Neural progenitor cell (in vitro differentiated cells): ENCODE measurements around the gene GPR3. TPM values are rescaled to one million over a fixed set of nuclear protein-coding genes. Genes with fewer than 3 reads are reported as not detected.

Experiments
- DNase-seq: peaks from one replicate; pipeline ENCODE4 v3.0.0-alpha.2; 2016; ENCODE audit warnings: low spot score
- H2AFZ ChIP-seq: fragments of 200-600 bp; sonication (generic); replicated peaks from 2 replicates; pipeline ENCODE4 v1.6.1; 2016; ENCODE audit warnings: antibody characterized with exemption
- H3F3A ChIP-seq: fragments of 200-600 bp; sonication (generic); 2 replicates; pipeline ENCODE4 v1.6.1; 2016; ENCODE audit warnings: antibody characterized with exemption, low read depth
- H3K27ac ChIP-seq: fragments of 200-600 bp; sonication (generic); 2 replicates; pipeline ENCODE4 v1.5.1; 2016; ENCODE audit warnings: mild to moderate bottlenecking
- H3K27me3 ChIP-seq: fragments of 200-600 bp; sonication (generic); 2 replicates; pipeline ENCODE4 v1.6.1; 2016; ENCODE audit warnings: mild to moderate bottlenecking, moderate library complexity
- H3K36me3 ChIP-seq: fragments of 200-600 bp; sonication (generic); 2 replicates; pipeline ENCODE4 v1.5.1; 2016
- H3K4me1 ChIP-seq: fragments of 200-600 bp; sonication (generic); 2 replicates; pipeline ENCODE4 v1.6.1; 2016; ENCODE audit warnings: mixed run types
- H3K4me2 ChIP-seq: fragments of 200-600 bp; sonication (generic); 2 replicates; pipeline ENCODE4 v1.6.1; 2016
- H3K4me3 ChIP-seq: fragments of 200-600 bp; sonication (generic); 2 replicates; pipeline ENCODE4 v1.5.1; 2016
- H3K79me2 ChIP-seq: fragments of 200-600 bp; sonication (generic); 2 replicates; pipeline ENCODE4 v1.6.1; 2016; ENCODE audit warnings: low read depth
- H3K9ac ChIP-seq: fragments of 200-600 bp; sonication (generic); 2 replicates; pipeline ENCODE4 v1.6.1; 2016
- H3K9me3 ChIP-seq: fragments of 200-600 bp; sonication (generic); 2 replicates; pipeline ENCODE4 v1.5.1; 2016; ENCODE audit warnings: low read depth
- H4K20me1 ChIP-seq: fragments of 200-600 bp; sonication (generic); 2 replicates; pipeline ENCODE4 v1.6.1; 2016; ENCODE audit warnings: low read depth
- H3K27ac Mint-ChIP-seq: 3 replicates; pipeline ENCODE4 v1.8.0; 2021; ENCODE audit warnings: mixed read lengths
- H3K27me3 Mint-ChIP-seq: 2 replicates; pipeline ENCODE4 v1.8.0; 2022; ENCODE audit warnings: low read depth, mild to moderate bottlenecking, inconsistent platforms, moderate library complexity, mixed read lengths; ENCODE audit not compliant: insufficient read depth
- H3K36me3 Mint-ChIP-seq: 3 replicates; pipeline ENCODE4 v1.8.0; 2021; ENCODE audit warnings: mixed read lengths
- H3K4me1 Mint-ChIP-seq: 3 replicates; pipeline ENCODE4 v1.8.0; 2021; ENCODE audit warnings: mixed read lengths
- H3K4me3 Mint-ChIP-seq: 3 replicates; pipeline ENCODE4 v1.8.0; 2021; ENCODE audit warnings: mild to moderate bottlenecking, moderate library complexity, mixed read lengths
- H3K9me3 Mint-ChIP-seq: 3 replicates; pipeline ENCODE4 v1.8.0; 2020; ENCODE audit warnings: mixed read lengths
- CTCF ChIP-seq: fragments of 200-600 bp; sonication (generic); IDR thresholded peaks from 2 replicates; pipeline ENCODE4 v1.5.1; 2017; ENCODE audit warnings: antibody characterized with exemption, mild to moderate bottlenecking
- EZH2 ChIP-seq: fragments of 200-600 bp; sonication (generic); IDR thresholded peaks from 2 replicates; pipeline ENCODE4 v1.6.1; 2017; ENCODE audit warnings: antibody characterized with exemption, mild to moderate bottlenecking, moderate library complexity
- EZH2phosphoT487 ChIP-seq: fragments of 200-600 bp; sonication (generic); IDR thresholded peaks from 2 replicates; pipeline ENCODE4 v1.6.1; 2017; ENCODE audit warnings: antibody characterized with exemption
- total RNA-seq: library from RNA; depleted of rRNA; stranded (reverse); fragments of >200 nt; gene quantifications from 2 replicates; pipeline ENCODE4 v1.2.3, GENCODE V29; 2015; ENCODE audit warnings: low replicate concordance

GPR3 gene
- total RNA-seq, 1 donor from 2014 or later: 3.1 TPM

GRCh38 chr1:27361553-27361952 is 30.9 kb upstream of the GPR3 start:
- peaks cover 32% of the 10 kb centered on the region for H3K27me3 Mint-ChIP-seq
- Histone ChIP-seq H2AFZ (no peak overlapping the region), H3K9ac (no peak overlapping the region), H3K4me3 (no peak overlapping the region), H3F3A (peaks cover 37% of the 10 kb centered on the region), H3K4me1 (peaks cover 33% of the 10 kb centered on the region), H3K4me2 (no peak overlapping the region), H3K27me3 (peaks cover 55% of the 10 kb centered on the region), H4K20me1 (peaks cover 37% of the 10 kb centered on the region), H3K79me2 (no peaks in the 10 kb centered on the region), H3K27ac (no peak overlapping the region), H3K36me3 (no peaks in the 10 kb centered on the region), H3K9me3 (no peaks in the 10 kb centered on the region)
- no peak overlapping the region for H3K4me3 Mint-ChIP-seq
- peaks cover 11% of the 10 kb centered on the region for H3K36me3 Mint-ChIP-seq
- TF ChIP-seq EZH2: no peak
- no peak for TF ChIP-seq CTCF
- no peak for TF ChIP-seq EZH2phosphoT487
- H3K9me3 Mint-ChIP-seq: no peaks in the 10 kb centered on the region
- H3K27ac Mint-ChIP-seq: no peak overlapping the region
- H3K4me1 Mint-ChIP-seq: peaks cover 48% of the 10 kb centered on the region
- no peak for DNase-seq

- no peak overlapping the region for H3K9ac ChIP-seq
- H3K4me1 ChIP-seq: peaks cover 38% of the 10 kb centered on the region
- no peak overlapping the region for H3K4me3 ChIP-seq
- H2AFZ ChIP-seq: no peak overlapping the region
- peak; percentile 85 for DNase-seq
- H3K27me3 Mint-ChIP-seq: peaks cover 27% of the 10 kb centered on the region
- no peaks in the 10 kb centered on the region for H3K79me2 ChIP-seq
- H3K9me3 Mint-ChIP-seq: no peaks in the 10 kb centered on the region
- no peaks in the 10 kb centered on the region for H3K9me3 ChIP-seq
- H3K4me3 Mint-ChIP-seq: peak overlapping the region; percentile 31
- H3K27ac Mint-ChIP-seq: no peak overlapping the region
- peaks cover 40% of the 10 kb centered on the region for H3K27me3 ChIP-seq
- H3K27ac ChIP-seq: no peak overlapping the region
- H3K36me3 Mint-ChIP-seq: peaks cover 7% of the 10 kb centered on the region
- H3K4me2 ChIP-seq: peak overlapping the region; percentile 92
- peaks cover 25% of the 10 kb centered on the region for H4K20me1 ChIP-seq
- TF ChIP-seq EZH2: no peak
- TF ChIP-seq CTCF: no peak
- TF ChIP-seq EZH2phosphoT487: no peak
- no peaks in the 10 kb centered on the region for H3K36me3 ChIP-seq
- peaks cover 53% of the 10 kb centered on the region for H3F3A ChIP-seq
- H3K4me1 Mint-ChIP-seq: peaks cover 48% of the 10 kb centered on the region
Observed at GRCh38 chr1:27363766-27364695, 28.4 kb upstream of the GPR3 start.

GRCh38 chr1:27364696-27365371 is 27.6 kb upstream of the GPR3 start:
- no peaks in the 10 kb centered on the region for H3K36me3 ChIP-seq
- peaks cover 19% of the 10 kb centered on the region for H3K27me3 Mint-ChIP-seq
- no peaks in the 10 kb centered on the region for H3K79me2 ChIP-seq
- peaks cover 50% of the 10 kb centered on the region for H3F3A ChIP-seq
- H3K27ac Mint-ChIP-seq: peak overlapping the region; percentile 26
- peak overlapping the region; percentile 94 for H3K4me3 Mint-ChIP-seq
- H4K20me1 ChIP-seq: peaks cover 23% of the 10 kb centered on the region
- H3K27ac ChIP-seq: peak overlapping the region; percentile 51
- no peak for TF ChIP-seq EZH2
- TF ChIP-seq EZH2phosphoT487: no peak
- TF ChIP-seq CTCF: no peak
- H2AFZ ChIP-seq: no peak overlapping the region
- DNase-seq: no peak
- H3K36me3 Mint-ChIP-seq: peaks cover 5% of the 10 kb centered on the region
- H3K4me3 ChIP-seq: no peak overlapping the region
- peaks cover 36% of the 10 kb centered on the region for H3K4me1 ChIP-seq
- peaks cover 49% of the 10 kb centered on the region for H3K4me1 Mint-ChIP-seq
- H3K9ac ChIP-seq: no peak overlapping the region
- peaks cover 32% of the 10 kb centered on the region for H3K27me3 ChIP-seq
- no peaks in the 10 kb centered on the region for H3K9me3 Mint-ChIP-seq
- H3K4me2 ChIP-seq: peak overlapping the region; percentile 92
- H3K9me3 ChIP-seq: no peaks in the 10 kb centered on the region
